GM18505 (cell line): ENCODE data around the gene UGCG.
"Not testable (repeated sequence)": the region's sequence is repeated elsewhere in the genome, so short reads cannot be mapped to it uniquely, and the experiment has no call there.

Source experiments
- ATAC-seq: cut with Tn5 transposase; IDR thresholded peaks from one replicate; pipeline ENCODE4 v1.9.1; 2021; ENCODE audit not compliant: unreplicated experiment
- POLR2A ChIP-seq: IDR thresholded peaks from 4 replicates; pipeline ENCODE4 v1.6.1; 2011; ENCODE audit warnings: borderline replicate concordance; ENCODE audit not compliant: insufficient read depth, insufficient read length; ENCODE audit errors: extremely low read depth

The UGCG gene

GRCh38 chr9:111959468-111960359, 63.1 kb downstream of the UGCG start:
- ATAC-seq: no peak
- TF ChIP-seq POLR2A: no peak

- ATAC-seq: not testable (repeated sequence)
These were observed 63.9 kb downstream of the UGCG start for GRCh38 chr9:111960485-111960884.

GRCh38 chr9:111961009-111961408, 64.4 kb downstream of the UGCG start:
- no peak for ATAC-seq
- TF ChIP-seq POLR2A: no peak

- TF ChIP-seq POLR2A: no peak
- no peak for ATAC-seq
These were observed 65.0 kb downstream of the UGCG start for GRCh38 chr9:111961575-111961974.

- no peak for TF ChIP-seq POLR2A
These were observed 65.4 kb downstream of the UGCG start for GRCh38 chr9:111962021-111962420.

GRCh38 chr9:111963995-111964394, 67.4 kb downstream of the UGCG start:
- no peak for TF ChIP-seq POLR2A
- no peak for ATAC-seq

More at GRCh38 chr9:111962021-111962420, 65.4 kb downstream of the UGCG start:
- ATAC-seq: no peak

GRCh38 chr9:111965566-111966019, 69.0 kb downstream of the UGCG start:
- no peak for ATAC-seq
- TF ChIP-seq POLR2A: no peak

GRCh38 chr9:111966124-111966723, 69.6 kb downstream of the UGCG start:
- TF ChIP-seq POLR2A: no peak
- no peak for ATAC-seq

- ATAC-seq: no peak
- no peak for TF ChIP-seq POLR2A
These were observed 70.3 kb downstream of the UGCG start for GRCh38 chr9:111966861-111967291.

GRCh38 chr9:111967621-111968020, 71.0 kb downstream of the UGCG start:
- no peak for ATAC-seq
- no peak for TF ChIP-seq POLR2A

- no peak for ATAC-seq
- no peak for TF ChIP-seq POLR2A
These were observed 72.4 kb downstream of the UGCG start for GRCh38 chr9:111969061-111969460.

GRCh38 chr9:111969622-111970021, 73.0 kb downstream of the UGCG start:
- no peak for TF ChIP-seq POLR2A
- ATAC-seq: no peak

- no peak for ATAC-seq
- no peak for TF ChIP-seq POLR2A
These were observed 74.2 kb downstream of the UGCG start for GRCh38 chr9:111970827-111971226.

GRCh38 chr9:111974092-111974681, 77.6 kb downstream of the UGCG start:
- no peak for ATAC-seq
- TF ChIP-seq POLR2A: no peak
